Mesothelial cell of epicardium (in vitro differentiated cells): ENCODE results near the gene MACROD2. TPM values are rescaled to one million over a fixed set of nuclear protein-coding genes. Genes with fewer than 3 reads are reported as not detected.

Source experiments
- DNase-seq, 2 experiments: peaks; one replicate each; pipeline ENCODE4 v3.0.0; 2021; ENCODE audit warnings: low spot score in 2 of 2; ENCODE audit not compliant: unreplicated experiment in 2 of 2
- H3K27ac Mint-ChIP-seq: 2 replicates; pipeline ENCODE4 v1.8.0; 2021; ENCODE audit warnings: mixed read lengths
- H3K27me3 Mint-ChIP-seq: 2 replicates; pipeline ENCODE4 v1.8.0; 2021; ENCODE audit warnings: low read depth, mixed read lengths
- H3K36me3 Mint-ChIP-seq: 2 replicates; pipeline ENCODE4 v1.8.0; 2021; ENCODE audit warnings: mixed read lengths
- H3K4me1 Mint-ChIP-seq: 2 replicates; pipeline ENCODE4 v1.8.0; 2021; ENCODE audit warnings: mixed read lengths
- H3K4me3 Mint-ChIP-seq: 2 replicates; pipeline ENCODE4 v1.8.0; 2021; ENCODE audit warnings: mild to moderate bottlenecking, moderate library complexity, mixed read lengths
- H3K9me3 Mint-ChIP-seq: 2 replicates; pipeline ENCODE4 v1.8.0; 2021; ENCODE audit warnings: mixed read lengths
- CTCF ChIP-seq: fragments of 200-600 bp; sonication (generic); IDR thresholded peaks from one replicate; pipeline ENCODE4 v1.5.0; 2021; ENCODE audit warnings: antibody characterized with exemption; ENCODE audit not compliant: unreplicated experiment
- total RNA-seq: library from RNA; stranded (reverse); gene quantifications from 3 replicates; pipeline ENCODE4 v1.2.1, GENCODE V29; 2021

MACROD2 gene
- total RNA-seq, 1 donor from 2014 or later, result 10.0 TPM

GRCh38 chr20:14799545-14800216 lies 804.4 kb downstream of the MACROD2 start:
- H3K27me3 Mint-ChIP-seq, result no peaks in the 10 kb centered on the region
- H3K27ac Mint-ChIP-seq, result no peak overlapping the region
- no peak overlapping the region for H3K4me3 Mint-ChIP-seq
- H3K4me1 Mint-ChIP-seq, result peaks cover 3% of the 10 kb centered on the region
- H3K36me3 Mint-ChIP-seq, result no peaks in the 10 kb centered on the region
- no peak for TF ChIP-seq CTCF
- peaks cover 7% of the 10 kb centered on the region for H3K9me3 Mint-ChIP-seq
- DNase-seq, result no peak

- Mint-ChIP-seq H3K27ac (no peak overlapping the region), H3K4me1 (peaks cover 3% of the 10 kb centered on the region), H3K4me3 (no peak overlapping the region), H3K9me3 (no peaks in the 10 kb centered on the region), H3K27me3 (no peaks in the 10 kb centered on the region), H3K36me3 (no peaks in the 10 kb centered on the region)
- DNase-seq, result no peak
- TF ChIP-seq CTCF, result no peak
Measured at GRCh38 chr20:14800707-14801425, 805.5 kb downstream of the MACROD2 start.

- Mint-ChIP-seq H3K36me3 (no peaks in the 10 kb centered on the region), H3K27me3 (no peaks in the 10 kb centered on the region), H3K9me3 (no peaks in the 10 kb centered on the region)
Measured at GRCh38 chr20:14801591-14802325, 806.4 kb downstream of the MACROD2 start.

GRCh38 chr20:14807224-14807623 lies 811.9 kb downstream of the MACROD2 start:
- Mint-ChIP-seq H3K4me3 (no peak overlapping the region), H3K9me3 (peaks cover 47% of the 10 kb centered on the region), H3K27ac (no peak overlapping the region), H3K4me1 (no peaks in the 10 kb centered on the region), H3K36me3 (peaks cover 37% of the 10 kb centered on the region), H3K27me3 (no peaks in the 10 kb centered on the region)
- TF ChIP-seq CTCF, result no peak
- no peak for DNase-seq

More at GRCh38 chr20:14801591-14802325, 806.4 kb downstream of the MACROD2 start:
- no peak for TF ChIP-seq CTCF
- no peak overlapping the region for H3K27ac Mint-ChIP-seq
- peaks cover 3% of the 10 kb centered on the region for H3K4me1 Mint-ChIP-seq
- no peak overlapping the region for H3K4me3 Mint-ChIP-seq
- DNase-seq, result no peak

- Mint-ChIP-seq H3K9me3 (peaks cover 27% of the 10 kb centered on the region), H3K36me3 (peaks cover 10% of the 10 kb centered on the region), H3K27me3 (no peaks in the 10 kb centered on the region), H3K27ac (no peak overlapping the region), H3K4me1 (peaks cover 19% of the 10 kb centered on the region), H3K4me3 (no peak overlapping the region)
- no peak for DNase-seq
- TF ChIP-seq CTCF, result no peak
Measured at GRCh38 chr20:14815340-14815739, 820.0 kb downstream of the MACROD2 start.
